HG03460 (cell line): ENCODE data around the gene HOXB5.
A peak's percentile ranks its signal among the peaks of the same experiment; 100 is the strongest.

Experiments
- ATAC-seq: cut with Tn5 transposase; IDR thresholded peaks from one replicate; pipeline ENCODE4 v1.9.1; 2021; ENCODE audit not compliant: unreplicated experiment

Gene HOXB5

DNA sequence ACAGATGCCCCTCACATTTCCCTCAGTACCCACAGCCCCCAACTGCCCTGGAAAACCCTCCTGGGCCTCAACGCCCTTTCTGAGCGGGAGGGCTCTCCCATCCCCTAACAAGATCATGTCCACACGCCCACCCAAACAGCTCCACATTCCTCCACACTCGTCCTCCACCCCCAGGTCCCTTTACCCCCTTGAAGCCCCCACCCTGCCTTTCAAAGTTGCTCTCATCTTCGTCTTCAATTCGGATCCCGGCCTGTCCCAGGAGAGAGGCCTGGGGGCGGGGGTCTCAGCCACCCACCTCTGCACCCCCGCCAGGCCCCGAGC lies 29.8 kb downstream of the HOXB5 start:
- ATAC-seq, result no peak

DNA sequence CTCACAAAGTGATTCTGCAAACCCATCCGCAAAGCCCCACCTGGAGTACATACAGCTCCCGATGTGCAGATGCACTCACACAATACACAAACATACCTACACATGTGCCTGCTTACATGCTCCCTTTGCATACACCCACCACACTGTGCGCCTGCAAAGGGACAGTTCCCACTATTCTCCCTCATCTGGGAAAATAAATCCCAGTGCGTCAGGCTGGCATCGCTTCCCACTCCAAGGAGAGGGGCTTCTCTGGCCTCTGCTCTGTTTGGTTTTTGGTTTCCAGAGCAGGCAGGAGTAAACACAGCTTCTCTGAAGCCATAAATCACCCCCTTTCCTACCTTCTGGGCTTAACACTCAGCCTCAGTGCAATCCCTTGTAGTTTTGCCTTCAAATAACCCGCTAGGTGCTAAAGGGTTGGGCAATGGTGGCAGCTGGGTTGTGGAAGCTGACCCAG lies 30.2 kb downstream of the HOXB5 start:
- no peak for ATAC-seq

DNA sequence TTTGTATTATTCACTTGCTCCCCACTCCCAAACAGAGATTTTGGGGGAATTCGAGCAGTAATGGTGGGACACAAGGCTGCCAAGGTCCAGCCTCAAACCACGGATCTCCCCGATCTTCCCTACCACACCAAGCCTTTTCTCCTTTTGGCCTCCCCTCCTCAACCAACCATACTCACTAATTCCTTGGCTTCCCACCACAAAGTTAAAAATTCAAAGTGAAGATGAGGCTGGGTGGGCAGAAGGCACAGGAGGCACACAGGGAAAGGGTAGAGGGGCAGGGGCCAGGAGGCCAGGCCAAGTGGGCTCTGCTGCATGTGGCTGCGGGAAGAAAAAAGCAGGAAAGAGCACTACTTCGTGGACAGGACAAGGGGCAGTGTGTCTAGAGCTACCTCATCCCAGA lies 30.6 kb downstream of the HOXB5 start:
- ATAC-seq, result no peak

DNA sequence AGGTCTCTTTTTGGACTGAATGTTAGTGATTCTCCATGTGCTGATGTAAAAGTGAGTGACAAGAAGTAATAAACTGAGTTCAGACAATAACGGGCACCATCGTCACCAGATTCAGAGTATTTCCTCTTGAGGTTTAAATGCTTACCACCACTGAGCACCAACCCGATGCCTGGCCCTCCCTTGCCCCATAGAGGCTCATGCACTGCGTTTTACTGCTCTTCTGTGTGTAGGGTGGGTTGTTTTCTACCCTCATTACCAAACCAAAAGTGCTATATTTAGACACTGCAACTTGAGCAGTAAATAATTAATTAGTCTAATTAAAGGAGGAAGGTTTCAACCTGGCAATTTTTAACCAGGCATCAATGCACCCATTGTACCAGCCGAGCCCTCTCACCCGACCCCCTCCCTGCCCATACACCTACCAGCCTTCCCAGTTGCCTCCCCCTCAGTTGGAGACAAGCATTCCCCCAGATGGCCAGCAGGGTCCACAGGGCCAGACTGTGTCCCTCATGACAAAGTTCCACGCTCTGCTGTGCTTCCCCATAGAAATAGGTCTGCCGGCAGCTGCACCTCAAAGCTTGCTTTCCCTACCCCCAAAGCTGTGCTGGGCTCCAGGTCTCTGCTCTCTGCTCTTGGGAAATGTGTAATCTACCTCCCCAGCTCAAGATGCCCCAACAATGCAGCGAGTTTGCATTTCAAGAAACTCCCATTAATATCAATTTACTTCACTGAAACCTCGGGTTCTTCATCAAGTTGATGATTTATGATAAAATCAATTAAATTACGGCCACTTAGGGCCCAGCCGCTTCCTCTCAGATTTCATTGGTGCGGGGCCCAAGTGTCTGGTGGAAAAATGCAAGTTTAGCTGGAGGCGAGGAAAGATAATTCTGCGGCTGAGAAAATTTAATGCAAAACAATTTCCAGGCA lies 31.4 kb downstream of the HOXB5 start:
- ATAC-seq, result peak; percentile 60

DNA sequence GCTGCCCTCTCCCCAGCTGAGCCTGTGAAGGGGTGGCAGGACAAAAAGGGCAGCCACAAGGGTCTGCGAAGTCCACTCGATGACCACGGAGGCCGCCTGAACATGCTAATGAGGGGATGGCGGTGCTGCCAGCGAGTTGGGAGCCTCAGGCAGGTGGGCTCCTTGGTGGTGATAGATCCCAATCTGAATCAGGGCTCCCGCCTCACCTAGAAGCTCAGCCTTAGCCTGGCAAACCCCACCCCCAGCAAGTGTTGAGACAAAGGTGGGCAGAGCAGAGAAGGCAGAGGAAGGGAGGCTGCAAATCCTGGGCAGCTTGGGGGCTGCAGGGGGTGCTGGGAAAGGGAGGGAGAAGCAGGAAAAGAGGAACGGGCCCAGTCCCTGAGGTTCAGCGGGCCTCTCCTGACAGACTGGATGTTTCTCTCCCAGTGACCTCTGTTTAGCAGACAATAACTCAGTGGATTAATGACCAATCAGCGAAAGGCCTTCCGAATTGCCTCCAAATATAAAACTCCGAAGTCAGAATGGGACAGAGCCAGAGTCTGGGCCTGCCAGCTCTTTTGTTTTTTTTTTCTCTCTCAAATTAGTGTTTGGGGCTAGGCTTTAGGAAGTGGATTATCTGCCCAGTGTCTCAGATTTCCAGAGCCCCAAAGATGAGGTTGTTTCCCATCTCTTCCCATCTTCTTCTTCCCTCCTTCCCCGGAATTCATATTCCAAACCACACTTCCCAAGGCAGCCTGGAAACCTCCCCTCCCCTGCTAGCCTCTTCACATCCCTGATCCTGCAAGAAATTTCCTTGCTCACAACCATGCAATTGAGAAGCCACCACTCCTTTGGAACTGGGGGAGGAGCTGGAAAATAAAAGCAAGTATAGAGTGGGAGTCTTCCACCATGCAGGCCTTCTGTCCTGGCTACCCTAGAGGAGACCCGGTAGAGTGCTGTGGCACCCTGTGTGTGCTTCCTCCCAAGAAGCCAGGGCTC lies 33.5 kb downstream of the HOXB5 start:
- ATAC-seq, result no peak

DNA sequence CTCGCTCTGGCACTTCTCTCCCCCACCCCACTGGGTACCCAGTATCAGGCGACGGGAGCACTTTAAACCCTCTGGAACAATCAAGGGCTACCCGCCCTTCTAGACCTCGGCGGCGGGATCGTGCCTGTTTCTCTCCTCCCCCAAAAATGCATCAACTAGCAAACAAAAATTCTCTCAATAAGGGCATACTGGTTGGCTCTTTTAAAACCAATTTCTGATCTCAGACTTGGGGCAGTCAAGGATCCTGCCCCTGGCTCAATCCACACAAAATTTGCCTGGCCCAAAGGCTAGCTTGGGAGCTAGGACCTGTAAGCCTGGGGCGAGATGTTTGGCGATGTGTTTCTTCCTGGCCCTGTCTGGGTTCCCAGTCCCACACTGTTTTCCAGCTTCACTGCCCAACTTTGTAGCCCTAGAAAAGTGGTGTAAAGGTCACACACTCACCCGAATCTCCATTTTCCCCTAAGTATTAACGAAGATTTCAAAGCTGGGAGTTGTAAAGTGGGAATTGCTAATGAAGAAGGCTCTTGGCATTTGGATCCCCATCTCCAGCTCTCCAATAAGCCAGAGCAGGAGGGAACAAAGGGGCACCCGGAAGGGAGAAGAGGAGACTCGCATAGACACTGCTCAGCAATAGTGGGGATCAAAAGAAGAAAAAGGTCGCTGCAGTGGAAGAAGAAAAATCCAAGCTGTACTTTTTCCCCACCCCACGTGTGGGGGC lies 34.3 kb downstream of the HOXB5 start:
- ATAC-seq, result no peak

DNA sequence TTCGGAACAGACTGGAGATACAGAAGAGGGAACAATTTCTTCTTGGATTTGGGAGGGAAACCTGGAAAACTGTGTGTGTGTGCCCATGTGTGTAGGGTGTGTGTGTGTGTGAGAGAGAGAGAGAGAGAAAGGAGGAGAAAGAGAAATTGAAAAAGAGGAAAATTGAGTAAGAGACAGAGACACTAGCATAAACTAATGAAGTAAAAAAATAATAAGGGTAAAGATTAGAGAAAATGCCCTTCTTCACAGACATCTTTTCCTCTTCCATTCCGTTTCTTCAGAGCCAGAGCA lies 34.8 kb downstream of the HOXB5 start:
- no peak for ATAC-seq

DNA sequence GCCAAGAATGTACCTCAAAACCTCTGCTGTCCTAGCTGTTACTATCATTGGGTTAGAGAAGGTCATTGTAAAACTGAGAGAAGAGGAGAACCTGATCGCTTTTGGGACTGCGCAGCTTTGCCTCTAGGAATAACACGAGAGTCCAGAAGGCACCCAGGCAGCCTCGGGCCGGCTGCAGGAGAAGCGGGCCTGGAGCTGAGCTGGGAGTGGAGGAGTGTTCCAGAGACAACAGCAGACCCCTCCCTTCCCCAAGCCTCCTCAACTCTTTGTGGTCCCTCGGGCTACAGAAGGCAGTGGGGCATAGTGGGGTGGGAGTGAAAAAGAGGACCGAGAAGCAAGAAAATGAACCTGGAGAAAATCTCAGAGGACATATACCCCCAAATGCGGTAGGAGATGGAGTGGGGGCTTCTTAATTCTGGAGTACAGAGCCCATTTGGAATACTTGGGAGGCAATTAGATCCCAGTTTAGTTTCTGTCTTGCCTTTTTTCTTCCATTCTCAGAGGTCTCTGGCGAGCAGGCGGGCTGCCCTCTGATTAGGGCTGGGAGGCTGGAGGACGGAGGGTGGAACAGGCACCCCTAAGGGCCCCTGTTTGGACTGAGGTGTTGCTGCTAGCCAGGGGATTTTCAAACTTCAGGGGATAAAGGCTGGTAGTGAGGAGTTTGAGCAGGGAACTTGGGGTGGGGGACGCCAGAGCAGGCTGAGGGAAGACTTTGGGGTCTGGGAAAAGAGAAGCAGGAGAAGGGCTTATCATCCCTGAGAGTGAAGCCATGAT lies 35.3 kb downstream of the HOXB5 start:
- ATAC-seq, result no peak

DNA sequence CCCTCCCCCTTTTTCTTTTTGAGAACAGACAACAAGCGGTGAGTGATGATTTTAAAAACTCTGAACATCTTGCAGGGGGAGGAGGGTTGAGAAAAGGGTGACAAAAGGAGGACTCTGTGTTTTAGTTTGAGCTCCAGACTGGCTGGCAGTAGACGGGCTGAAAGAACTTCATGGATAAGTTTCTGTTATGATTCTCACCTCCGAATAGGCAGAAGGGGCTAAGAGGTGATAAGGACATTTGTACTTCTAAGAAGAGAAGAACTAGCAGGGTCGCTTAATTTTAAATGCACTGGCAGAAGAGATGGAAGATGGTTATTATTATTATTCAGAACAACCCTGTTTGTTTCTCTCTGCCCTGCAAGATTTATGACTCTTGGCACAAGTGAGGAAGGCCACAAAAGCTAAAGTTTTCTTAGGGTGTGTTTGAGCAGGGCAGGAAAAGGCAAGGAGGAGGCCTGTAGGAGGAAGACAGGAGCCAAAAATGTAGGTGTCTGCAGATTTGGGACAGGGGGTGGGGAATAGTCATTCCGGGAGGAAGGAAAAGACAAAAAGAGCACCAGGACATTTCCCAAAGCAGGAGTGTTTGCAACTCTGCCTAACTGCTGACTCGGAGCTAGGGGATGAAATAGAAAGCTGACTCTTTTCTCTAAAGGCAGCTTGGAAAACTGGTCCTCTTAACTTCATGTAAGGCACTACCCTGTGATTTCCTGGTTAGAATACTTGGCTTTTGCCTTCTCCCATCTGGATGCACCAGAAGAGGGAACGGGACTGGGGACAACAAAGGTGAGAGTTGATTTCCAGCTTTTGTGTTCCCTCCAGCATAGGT lies 36.8 kb downstream of the HOXB5 start:
- ATAC-seq, result no peak

DNA sequence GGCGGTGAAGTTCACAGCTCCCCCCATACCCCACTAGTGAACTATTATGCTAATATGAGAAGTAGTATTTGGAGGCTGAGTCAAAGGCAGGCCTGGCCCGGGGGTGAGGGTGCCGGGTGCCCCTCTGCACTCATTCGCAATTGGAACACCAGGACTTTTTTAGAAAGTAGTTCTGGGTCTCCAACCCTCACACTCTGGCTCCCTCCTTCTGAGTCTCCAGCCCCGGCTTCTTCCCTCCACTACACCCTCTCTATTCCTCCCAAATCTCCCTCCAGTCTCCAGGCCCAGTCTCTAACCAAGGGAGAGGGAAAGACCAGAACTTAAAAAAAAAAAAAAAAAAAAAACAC lies 37.4 kb downstream of the HOXB5 start:
- no peak for ATAC-seq

DNA sequence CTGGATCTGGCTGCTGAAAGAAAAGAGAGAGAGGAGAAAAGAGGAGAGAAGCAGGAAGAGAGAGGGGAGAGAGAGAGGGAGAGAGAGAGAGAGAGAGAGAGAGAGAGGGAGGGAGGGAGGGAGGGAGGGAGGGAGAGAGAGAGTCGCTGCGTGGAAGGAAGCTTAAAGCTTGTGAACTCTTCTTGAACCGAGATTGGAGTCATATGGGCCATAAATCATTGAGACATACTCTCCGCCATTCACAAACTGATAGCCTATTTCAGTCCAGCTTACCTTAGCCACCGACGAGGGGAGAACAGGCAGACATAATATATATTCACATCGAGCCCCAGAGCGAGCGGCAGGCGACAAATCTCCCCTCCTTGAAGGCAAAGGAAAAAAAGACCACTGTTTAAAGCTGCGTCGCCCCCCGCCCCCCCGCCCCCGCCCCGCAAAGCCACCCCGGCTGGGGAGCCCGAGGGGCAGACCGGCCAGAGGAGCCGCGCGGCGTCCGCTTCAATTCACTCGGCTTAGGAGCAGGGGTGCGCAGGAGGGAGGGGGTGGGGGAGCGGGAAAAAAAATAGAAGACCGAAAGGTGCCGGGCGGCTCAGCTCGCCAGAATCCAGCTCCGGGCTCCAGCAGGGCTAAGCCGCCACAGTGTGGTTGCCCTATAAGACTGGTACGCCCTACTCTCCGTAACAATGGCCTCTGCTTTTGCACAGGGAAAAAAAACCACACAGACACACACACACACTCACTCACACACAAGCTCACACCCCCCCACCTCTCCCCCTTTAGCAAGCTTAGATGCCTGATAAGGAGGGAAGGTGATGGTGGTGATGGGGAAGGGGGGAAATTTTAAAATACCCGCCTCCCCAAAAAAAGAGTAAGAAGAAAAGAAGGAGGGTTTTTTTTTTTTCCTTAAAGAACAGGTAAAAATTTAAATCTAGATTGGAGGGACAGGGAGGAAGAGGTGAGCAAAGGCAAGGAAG lies 38.0 kb downstream of the HOXB5 start:
- ATAC-seq, result no peak

DNA sequence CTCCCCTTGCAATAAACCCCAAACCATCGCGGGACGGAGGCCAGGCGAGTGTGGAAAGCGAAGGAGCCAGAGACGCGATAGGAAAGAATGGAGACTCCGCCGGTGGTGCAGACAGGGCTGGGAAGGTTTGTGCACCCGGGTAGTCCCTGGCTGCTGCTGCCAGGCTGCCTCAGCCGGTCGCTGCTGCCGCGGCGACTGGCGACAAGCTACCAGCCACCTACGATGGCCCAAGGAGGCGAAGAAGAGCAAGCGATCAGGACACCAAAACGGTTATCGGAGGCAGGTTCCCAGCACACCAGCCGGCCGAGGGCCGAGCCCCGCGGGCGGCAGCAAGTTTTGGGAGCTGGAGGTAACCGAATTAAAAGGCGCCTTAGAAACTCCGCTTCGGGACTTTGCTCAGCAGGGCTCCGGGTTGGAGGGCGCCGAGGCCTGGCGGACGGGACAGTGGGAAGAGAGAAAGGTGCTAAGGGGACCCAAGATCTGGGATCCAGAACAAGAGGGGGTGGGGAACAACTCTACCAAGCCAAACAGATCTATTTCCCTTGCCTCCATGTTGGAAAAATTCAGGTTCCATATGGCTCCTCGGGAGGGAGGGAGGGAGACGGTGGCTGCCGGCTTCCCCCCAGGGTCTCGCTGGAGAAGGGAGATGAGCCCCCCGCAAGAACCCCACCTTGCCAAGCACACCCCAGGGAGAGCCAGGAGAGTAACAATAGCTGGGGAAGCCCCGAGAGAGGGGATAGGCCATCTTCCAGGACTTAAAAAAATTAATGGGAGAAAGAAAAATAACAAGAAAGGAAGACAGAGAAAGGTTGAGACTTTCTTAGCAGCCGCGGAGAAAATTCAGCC lies 38.9 kb downstream of the HOXB5 start:
- ATAC-seq, result no peak

DNA sequence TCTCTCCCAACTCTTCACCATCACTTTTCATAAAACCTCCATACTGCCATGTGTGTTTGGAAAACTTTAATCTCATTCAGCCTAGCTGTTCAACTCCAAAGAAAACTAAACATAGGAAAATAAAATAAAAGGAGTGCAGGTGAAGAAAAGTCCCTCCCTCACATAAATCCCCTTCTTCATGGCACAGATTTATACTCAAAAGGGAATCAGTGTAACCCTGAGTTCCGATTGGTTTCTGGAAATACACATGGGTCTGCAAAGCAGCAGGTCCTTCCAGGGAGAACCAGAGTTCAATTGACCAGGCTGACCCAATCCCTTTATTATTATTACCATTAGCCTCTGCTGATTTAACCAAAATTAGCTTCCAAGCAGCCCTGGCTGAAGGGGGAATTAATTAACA lies 39.8 kb downstream of the HOXB5 start:
- no peak for ATAC-seq

DNA sequence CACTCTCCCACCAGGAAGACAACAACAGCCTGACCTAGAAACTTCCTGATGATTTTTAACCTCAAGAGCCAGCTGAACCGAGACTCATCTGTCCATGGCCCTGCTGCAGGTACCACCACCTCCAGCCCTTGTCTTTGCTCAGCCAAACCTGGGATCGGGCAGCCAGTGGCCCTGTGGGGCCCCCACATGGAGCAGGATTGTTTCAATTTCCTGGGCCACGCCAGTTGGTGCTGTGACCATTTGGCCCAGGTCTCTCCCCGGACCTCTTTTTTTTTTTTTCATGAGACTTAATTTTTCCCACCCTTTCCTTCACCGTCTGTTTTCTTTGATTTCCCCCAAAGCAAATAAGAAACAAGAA lies 40.4 kb downstream of the HOXB5 start:
- no peak for ATAC-seq

DNA sequence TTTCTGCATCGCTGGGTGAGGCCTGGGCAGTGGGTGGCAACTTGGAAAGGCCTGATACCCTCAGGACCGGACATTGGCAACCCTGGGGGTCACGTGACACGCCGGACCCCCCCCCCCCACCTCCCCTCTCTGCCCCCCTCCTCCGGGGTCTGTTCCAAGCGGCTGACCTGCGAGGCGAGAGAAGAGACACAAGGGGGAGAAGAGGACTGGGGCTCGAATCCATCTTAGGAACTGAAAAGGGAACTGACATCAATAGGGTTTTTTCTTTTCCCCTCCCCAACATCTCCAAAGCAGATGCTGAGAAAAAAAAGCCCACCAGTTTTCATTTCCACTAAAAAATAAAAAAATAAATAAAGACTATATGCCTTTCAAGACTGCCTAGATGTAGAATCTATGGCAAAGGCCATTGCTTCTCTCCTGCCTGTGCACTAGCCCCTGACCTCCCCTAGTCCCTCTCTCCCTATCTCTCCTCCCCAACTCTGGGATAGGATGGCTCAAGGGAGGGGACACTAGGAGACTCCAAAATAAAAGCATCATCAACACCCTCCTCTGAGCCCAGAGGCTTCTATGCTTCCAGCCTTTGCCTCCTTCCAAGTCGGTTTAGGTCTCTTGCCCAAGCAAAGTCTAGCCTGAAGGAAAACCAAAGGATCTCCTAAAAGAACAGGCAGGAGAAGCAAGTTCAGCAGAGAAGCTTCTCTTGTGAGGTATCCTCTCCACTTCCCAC lies 41.0 kb downstream of the HOXB5 start:
- ATAC-seq, result no peak

DNA sequence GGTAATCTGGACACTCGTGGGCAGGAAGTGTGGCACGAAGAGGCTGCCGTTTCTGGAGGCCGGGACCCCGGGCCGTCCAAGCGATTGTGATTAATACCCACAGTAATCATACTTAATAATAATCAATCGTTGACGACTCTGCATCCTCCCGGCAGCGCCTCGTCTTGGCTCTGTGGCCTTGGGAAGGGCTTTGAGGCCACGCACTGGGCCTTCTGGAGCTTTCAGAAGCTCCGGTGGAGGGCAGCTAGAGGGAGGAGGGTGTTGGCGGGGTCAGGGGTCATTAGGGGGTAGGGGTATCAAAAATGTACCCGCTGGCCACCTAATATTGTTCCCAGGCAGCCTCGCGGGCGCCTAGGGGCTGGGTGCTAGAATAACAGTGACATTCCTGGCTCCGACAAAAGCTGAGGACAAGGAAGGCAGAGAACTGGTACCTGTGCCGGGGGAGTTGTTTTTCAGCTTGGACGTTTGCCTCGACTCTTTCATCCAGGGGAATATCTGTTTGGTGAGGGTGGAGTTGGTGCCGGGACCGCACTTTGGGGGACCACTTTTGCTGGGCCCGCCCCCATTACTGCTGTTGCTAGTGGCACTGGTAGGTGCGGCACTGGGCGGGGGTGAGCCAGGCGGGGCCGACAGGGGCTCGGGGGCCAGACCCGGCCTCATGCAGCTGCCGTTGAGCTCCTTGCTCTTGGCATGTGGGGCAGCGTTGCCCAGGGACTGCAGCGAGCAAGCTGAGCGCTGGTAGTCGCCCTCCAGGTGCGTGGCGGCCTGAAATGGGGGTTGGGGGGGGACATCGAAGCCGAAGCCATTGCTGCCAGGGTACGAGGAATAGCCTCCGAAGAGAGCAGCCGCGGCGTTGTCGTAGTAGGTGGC lies 41.7 kb downstream of the HOXB5 start:
- ATAC-seq, result no peak

DNA sequence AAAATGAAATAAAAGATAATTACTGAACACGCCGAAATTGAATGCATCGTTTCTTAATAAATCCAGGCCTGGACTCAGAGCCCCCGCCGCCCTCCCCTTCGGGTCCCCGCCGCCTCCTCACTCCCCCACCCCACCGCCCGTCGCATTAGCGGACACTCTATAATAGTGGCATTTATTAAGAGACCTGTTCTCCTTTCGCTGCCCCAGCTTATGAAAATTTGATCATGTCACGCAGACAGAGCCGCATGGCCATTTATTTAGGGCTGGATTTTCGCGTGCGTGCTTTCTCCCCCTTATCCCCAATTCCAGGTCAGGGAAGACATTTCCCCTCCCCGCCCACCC lies 42.4 kb downstream of the HOXB5 start:
- no peak for ATAC-seq
